Measurements from ENCODE around the gene WLS.
"Not testable (repeated sequence)": the region's sequence is repeated elsewhere in the genome, so short reads cannot be mapped to it uniquely, and the experiment has no call there.

The WLS gene

GRCh38 chr1:68175621-68176398, 56.5 kb downstream of the WLS start:
- TF ChIP-seq CTCF (IDR thresholded peaks at IDR 0.05; ENCODE audit: borderline replicate concordance, insufficient read depth, low read depth, low read length): no peak
- H3K4me3 ChIP-seq (ENCODE audit: low read depth, low read length): no peak overlapping the region

GRCh38 chr1:68174738-68175113, 57.6 kb downstream of the WLS start:
- no peak for TF ChIP-seq CTCF (IDR thresholded peaks at IDR 0.05; ENCODE audit: borderline replicate concordance, insufficient read depth, low read depth, low read length)
- H3K4me3 ChIP-seq (ENCODE audit: low read depth, low read length): no peak overlapping the region

GRCh38 chr1:68173936-68174737, 58.2 kb downstream of the WLS start:
- H3K4me3 ChIP-seq (ENCODE audit: low read depth, low read length): no peak overlapping the region
- no peak for TF ChIP-seq CTCF (IDR thresholded peaks at IDR 0.05; ENCODE audit: borderline replicate concordance, insufficient read depth, low read depth, low read length)

- no peak for TF ChIP-seq CTCF (IDR thresholded peaks at IDR 0.05; ENCODE audit: borderline replicate concordance, insufficient read depth, low read depth, low read length)
- H3K4me3 ChIP-seq (ENCODE audit: low read depth, low read length): no peak overlapping the region
Observed at GRCh38 chr1:68173283-68173935, 58.9 kb downstream of the WLS start.

- not testable (repeated sequence) for H3K4me3 ChIP-seq (ENCODE audit: low read depth, low read length)
Observed at GRCh38 chr1:68171795-68172194, 60.5 kb downstream of the WLS start.

- TF ChIP-seq CTCF (IDR thresholded peaks at IDR 0.05; ENCODE audit: borderline replicate concordance, insufficient read depth, low read depth, low read length): no peak
Observed at GRCh38 chr1:68168545-68169171, 63.7 kb downstream of the WLS start.

GRCh38 chr1:68167211-68167610, 65.1 kb downstream of the WLS start:
- no peak for TF ChIP-seq CTCF (IDR thresholded peaks at IDR 0.05; ENCODE audit: borderline replicate concordance, insufficient read depth, low read depth, low read length)
- H3K4me3 ChIP-seq (ENCODE audit: low read depth, low read length): no peak overlapping the region

More at GRCh38 chr1:68168545-68169171, 63.7 kb downstream of the WLS start:
- H3K4me3 ChIP-seq (ENCODE audit: low read depth, low read length): no peak overlapping the region

All from GM12875 (cell line).